Right hindlimb (tissue), 1 donor: ENCODE results near the gene PRKAB1.
"Not testable (repeated sequence)": the region's sequence is repeated elsewhere in the genome, so short reads cannot be mapped to it uniquely, and the experiment has no call there.

Experiments
- DNase-seq: peaks from one replicate; pipeline ENCODE4 v3.0.0-alpha.2; 2018

PRKAB1 gene, protein sequence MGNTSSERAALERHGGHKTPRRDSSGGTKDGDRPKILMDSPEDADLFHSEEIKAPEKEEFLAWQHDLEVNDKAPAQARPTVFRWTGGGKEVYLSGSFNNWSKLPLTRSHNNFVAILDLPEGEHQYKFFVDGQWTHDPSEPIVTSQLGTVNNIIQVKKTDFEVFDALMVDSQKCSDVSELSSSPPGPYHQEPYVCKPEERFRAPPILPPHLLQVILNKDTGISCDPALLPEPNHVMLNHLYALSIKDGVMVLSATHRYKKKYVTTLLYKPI

GRCh38 chr12:119667577-119668323, at the start of gene PRKAB1:
PRKAB1 (plus strand) TSS chr12:119668133; CDS start chr12:119668245, 112 bp downstream.
- peak; percentile 96 for DNase-seq

- DNase-seq, result not testable (repeated sequence)
Observed at GRCh38 chr12:119618328-119618896, 49.5 kb upstream of the PRKAB1 start.

DNA sequence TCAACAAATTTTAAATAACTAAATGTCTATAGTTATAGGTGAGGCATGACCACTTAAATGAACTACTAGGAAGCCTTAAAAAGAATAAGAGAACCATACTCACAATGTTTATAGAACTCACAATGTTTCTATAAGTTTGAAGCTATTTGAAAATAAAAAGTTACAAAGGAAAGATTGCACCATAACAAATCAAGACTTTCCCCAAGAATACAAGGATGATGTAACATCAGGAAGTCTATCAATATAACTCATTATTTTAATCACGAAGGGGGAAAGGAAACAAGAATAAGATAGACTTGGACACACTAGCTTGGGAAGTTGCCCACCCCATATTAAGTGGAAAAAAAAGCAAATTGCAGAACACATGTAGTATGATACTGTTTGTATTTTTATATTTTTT, 47.4 kb upstream of the PRKAB1 start:
- no peak for DNase-seq

DNA sequence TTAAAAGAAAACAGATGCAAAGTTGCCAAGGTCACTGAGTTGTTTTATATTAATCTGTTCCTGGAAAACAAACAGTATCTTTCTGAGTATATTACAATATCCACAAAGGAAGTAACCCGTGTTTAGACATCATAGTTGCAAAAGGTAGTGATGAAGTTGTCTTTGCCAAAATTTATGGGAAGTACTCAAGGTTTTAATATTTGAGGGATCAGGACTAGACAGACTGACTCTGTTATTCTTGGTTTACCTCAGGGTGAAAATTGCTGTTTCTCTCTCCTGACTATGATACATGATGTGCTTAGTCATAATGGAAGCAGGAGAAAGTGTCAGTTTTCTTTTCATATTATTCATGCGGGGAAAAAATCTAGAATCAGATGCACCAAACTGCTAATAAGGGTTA, 46.1 kb upstream of the PRKAB1 start:
- DNase-seq, result no peak

DNA sequence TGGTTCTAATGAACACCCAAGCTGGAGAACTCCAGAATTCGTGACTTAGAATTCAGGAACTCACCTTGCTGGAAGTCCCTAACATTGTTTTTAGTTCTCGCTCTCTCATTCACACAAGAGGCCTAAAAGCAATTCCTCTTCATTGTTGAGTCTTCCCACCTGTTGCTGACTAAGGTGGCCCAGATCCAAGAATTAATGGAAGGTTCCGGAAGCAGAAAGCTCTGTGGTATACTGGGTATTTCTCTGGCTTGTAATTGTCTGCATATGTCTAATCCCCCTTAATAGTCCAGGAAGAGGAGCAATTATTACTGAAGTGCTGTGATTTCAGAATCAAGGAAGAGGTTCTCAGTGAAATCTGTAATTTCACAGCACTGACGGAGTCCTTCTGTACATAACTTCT, 43.0 kb upstream of the PRKAB1 start:
- DNase-seq, result peak; percentile 28

DNA sequence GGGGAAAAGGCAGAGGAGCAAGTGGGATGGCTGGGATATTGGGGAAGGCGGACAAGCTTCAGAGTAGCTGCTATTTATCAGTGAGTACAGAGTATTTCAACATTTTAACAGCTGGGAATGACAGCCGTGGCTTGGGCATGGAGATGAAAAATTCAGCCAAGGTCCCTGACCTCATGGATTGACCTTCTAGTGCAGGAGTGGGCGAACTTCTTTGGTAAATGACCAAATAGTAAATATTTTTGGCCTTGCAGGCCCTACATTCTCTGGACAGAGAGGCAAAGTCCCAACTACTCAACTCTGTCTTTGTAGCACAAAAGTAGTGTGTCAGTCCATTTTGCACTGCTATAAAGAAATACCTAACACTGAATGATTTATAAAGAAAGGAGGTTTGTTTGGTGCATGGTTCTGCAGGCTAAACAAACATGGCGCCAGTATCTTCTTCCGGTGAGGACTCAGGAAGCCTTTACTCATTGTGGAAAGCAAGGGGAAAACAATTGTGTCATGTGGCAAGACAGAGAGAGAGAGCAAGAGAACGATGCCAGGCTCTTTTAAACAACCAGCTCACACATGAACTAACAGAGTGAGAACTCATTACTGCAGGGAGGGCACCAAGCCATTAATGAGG, 40.8 kb upstream of the PRKAB1 start:
- no peak for DNase-seq

DNA sequence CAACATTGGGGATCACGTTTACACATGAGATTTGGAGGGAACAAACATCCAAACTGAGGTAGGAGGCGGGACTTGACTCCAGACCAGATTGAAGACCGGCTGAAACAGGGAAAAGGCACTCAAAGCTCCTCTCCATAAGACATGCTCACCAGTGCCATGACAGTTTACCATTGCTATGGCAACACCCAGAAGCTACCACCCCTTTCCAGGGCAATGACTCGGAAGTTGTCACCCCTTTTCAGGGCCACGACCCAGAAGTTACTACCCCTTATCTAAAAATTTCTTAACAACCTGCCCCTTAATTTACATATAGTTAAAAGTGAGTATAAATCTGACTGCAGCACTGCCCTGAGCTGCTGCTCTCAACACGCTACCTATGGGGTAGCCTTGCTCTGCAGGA, 40.2 kb upstream of the PRKAB1 start:
- DNase-seq, result no peak

DNA sequence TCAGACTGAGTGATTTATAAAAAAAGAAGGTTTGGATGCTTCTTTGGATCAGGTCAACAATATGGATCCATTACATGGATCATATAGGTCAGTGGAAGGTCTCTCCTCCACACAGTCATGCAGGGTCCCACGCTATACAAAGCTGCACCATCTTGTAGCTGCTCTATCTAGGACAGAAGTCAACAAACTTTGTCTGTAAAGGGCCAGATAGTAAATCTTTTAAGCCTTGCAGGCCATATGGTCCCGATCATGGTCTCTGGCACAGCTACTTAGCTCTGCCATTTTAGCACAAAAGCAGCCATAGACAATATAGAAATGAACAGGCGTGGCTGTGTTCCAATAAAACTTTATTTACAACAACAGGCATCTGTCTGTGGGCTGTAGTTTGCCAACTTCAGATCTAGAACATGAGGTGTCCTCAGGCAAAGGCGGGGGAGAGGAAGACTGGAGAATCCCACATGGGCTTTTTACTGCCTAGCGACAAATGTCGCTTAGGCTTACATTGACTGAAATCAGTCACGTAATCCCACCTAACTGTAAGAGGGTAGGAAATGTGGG, 37.6 kb upstream of the PRKAB1 start:
- no peak for DNase-seq

DNA sequence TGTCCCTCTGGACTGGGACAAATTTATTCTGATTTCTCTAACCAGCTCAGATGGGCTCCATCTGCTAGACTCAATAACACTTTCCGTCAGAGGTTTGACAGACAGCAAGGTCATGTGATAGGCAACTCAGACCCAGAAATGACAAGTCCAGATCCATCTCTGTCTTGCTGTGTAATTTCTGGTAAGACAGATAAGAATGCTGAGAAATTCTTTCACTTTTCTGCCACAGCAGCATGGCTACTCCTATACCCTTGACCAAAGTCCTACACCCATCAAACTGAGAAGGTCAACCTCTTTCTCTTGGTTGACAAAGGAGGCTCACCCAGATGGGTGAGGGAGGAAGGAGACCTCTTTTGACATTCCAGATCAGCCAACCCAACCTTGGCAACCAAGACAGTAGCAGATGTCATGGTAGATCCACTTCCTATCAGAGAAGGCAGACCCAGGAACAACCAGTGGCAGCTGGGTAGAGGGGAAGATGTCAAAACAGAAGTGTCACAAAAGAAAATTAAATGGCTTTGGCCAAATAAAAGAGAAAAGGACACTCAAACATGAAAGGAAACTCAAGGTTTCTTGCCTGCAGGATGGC, 36.9 kb upstream of the PRKAB1 start:
- DNase-seq, result no peak

DNA sequence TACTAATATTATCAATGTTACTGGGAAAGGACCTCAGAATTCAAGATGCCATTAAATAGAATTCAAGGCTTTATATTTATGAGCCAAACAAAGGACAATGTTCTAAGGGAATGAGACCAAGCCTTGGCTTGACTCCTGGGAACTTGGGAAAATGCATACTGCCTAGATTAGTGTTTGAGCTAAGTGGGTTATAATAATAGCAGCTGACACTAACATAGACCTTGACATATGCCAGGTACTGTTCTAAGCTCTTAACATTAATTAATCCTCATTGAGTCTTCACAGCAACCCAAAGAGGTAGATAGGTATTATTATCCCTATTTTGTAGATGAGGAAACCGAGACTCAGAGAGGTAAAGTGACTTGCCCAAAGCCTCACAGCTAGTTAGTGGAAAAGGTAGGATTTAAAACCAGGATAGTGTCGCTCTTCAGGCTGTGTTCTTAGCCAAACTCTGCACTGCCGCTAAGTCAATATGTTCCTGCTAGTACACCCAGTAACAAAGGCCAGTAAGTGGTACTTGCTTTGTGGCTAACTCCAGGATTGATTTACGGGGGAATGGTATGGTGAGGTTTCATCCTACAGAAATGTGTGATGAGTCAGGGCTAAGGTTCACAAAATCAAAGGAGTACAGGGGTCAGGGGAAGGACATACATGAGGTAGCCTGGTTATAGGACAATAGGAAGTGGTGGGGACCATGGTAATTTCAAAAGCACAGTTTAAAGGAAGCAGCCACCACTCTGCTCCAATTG, 35.8 kb upstream of the PRKAB1 start:
- no peak for DNase-seq

DNA sequence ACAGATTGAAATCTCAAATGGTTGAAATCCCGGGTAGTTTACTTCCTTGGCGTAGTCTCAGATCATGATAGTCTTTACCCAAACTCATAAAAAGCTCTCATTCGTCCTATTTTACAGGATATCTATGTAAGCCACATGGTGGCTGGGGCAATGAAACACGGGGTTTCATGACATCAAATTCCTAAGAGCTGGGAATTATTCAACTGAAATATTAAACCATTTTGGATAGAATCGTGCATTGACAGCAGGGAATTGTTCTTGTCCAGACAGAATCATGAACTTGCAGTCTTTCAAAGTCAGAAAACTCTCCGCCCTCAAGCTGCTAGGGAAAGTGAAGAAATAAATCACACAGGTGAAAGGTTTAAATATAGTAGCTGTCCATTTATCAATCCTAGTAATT, 33.2 kb upstream of the PRKAB1 start:
- DNase-seq, result no peak

GRCh38 chr12:119642986-119643385, 24.9 kb upstream of the PRKAB1 start:
- no peak for DNase-seq

DNA sequence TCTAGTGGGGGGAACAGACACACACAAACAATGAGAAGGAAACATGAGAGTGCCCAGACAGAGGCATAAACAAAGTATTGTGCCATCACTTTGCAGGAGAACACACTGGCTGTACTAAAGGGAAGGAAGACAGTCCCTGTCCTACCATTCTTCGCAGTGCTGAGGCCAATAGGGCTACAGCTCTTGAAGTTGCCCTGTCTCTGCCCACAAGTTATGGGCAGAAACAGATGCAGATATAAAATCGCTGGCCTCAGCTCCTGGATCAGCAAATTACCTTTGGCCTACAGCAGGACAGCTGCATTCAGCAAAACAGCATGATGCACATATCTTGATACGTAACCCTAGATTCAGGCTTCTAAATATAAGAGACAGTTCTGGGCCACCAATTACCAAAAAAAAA, 23.0 kb upstream of the PRKAB1 start:
- DNase-seq, result no peak

GRCh38 chr12:119645535-119646059, 22.3 kb upstream of the PRKAB1 start:
- DNase-seq, result no peak

- no peak for DNase-seq
Observed at GRCh38 chr12:119649202-119649808, 18.6 kb upstream of the PRKAB1 start.

DNA sequence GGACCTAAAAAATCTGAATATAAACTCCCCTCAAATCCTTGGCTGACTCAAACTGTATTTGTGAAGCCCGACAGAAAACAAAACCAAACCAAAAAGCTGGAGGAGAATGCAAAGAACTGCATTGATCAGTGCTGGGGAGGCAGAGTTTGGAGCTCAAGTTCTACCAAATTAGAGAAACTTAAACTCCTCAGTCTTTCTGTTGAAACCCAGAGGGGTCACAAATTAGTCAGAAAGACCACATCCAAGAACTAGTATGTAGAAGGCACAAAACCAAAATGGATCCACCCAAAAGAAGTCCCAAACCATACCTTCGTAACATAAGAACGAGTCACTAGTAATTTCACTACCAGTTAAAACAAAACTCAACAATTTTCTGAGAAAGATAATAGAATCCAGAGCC, 15.3 kb upstream of the PRKAB1 start:
- no peak for DNase-seq

DNA sequence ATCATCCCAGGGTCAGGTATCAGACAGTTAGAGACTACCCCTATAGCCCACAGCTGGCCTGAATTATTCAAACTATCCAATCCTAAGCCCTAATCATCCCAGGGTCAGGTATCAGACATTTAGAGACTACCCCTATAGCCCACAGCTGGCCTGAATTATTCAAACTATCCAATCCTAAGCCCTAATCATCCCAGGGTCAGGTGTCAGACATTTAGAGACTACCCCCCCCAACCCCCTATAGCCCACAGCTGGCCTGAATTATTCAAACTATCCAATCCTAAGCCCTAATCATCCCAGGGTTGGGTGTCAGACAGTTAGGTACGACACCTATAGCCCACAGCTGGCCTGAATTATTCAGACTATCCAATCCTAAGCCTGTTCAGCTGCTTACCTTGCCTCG, 10.9 kb upstream of the PRKAB1 start:
- DNase-seq, result not testable (repeated sequence)

GRCh38 chr12:119658166-119658565, 9.8 kb upstream of the PRKAB1 start:
- not testable (repeated sequence) for DNase-seq

- DNase-seq, result no peak
Observed at GRCh38 chr12:119659289-119659897, 8.5 kb upstream of the PRKAB1 start.

DNA sequence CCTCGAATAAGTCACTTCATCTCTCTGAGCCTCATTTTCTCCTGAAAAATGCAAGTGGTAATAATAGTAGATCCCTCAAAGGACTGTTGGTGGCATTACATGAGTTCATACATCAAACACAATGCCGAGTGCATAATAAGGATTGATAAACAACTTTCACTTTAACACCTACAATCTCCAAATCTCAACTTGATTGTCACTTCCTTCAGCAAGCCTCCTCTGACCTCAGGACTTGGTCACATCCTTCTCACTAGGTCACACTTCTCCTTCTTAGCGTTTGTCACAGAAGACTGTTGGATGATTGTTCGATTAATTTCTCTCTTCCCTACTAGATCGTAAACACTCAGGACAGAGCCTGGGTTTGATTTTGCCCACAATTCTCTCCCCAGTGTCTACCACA, 7.9 kb upstream of the PRKAB1 start:
- DNase-seq, result no peak

DNA sequence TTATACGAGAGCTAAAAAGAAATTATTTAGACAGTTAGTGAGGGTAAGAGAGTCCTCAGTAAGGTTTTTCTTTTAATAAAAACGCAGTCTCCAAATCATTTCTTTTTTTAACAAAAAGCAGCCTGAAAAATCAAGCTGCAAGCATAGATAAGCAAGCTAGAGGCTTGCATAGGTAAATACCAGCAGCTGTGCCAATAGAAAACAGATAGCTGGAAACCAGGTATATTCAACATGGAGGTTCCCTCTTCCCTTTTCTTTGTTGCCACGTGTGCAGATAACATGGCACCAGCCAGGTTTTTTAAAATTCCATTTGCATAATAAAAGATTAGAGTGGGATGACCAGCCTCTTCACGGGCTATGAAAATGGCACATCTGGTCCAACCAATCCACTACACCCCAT, 6.1 kb upstream of the PRKAB1 start:
- DNase-seq, result no peak
